ENCODE measurements around the gene TRPV4. TPM values are rescaled to one million over a fixed set of nuclear protein-coding genes. Genes with fewer than 3 reads are reported as not detected.
A peak's percentile ranks its signal among the peaks of the same experiment; 100 is the strongest.

Gene TRPV4
- total RNA-seq, 4 donors from 2014 or later = 0.34 to 0.55 TPM; not detected in 2

DNA sequence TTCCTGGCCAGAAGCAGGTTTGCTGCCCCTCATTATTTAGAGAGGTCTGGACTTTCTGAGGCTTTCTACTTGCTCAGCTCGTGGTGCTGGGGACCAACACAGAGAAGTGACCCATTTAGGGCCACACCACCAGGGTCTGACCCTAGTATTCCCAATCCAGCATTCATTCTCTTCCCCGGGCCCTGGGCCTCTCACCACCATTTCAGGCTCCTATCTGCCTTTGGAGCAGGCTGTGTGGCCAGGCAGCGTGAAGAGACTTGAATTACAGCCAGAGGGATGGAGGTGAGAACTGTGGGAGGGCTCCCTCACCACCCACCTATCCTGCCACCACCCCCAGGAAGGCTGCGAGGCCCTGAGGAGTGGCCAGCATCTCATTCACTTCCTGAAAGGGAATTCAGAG is 95.0 kb downstream of the TRPV4 start:
- TF ChIP-seq CTCF (IDR thresholded peaks at IDR 0.05) (no peak), POLR2A (IDR thresholded peaks at IDR 0.05) (no peak)
- Histone ChIP-seq H3K9me3 (no peaks in the 10 kb centered on the region), H3K27me3 (no peaks in the 10 kb centered on the region), H3K36me3 (no peaks in the 10 kb centered on the region), H3K4me1 (no peaks in the 10 kb centered on the region), H3K4me3 (no peak overlapping the region), H3K27ac (no peak overlapping the region)
- intact Hi-C loops (cut with DNase I; ENCODE audit: low total_unique reads) = no loop called here
- peak in 1 of 2 donors; percentile 5 for DNase-seq

- H3K4me1 ChIP-seq = no peaks in the 10 kb centered on the region
- intact Hi-C loops (cut with DNase I; ENCODE audit: low total_unique reads) = no loop called here
- H3K36me3 ChIP-seq = no peaks in the 10 kb centered on the region
- H3K27me3 ChIP-seq = no peaks in the 10 kb centered on the region
- DNase-seq = no peak
- no peak overlapping the region for H3K27ac ChIP-seq
- H3K9me3 ChIP-seq = no peaks in the 10 kb centered on the region
- H3K4me3 ChIP-seq = no peak overlapping the region
- TF ChIP-seq POLR2A (IDR thresholded peaks at IDR 0.05) (no peak), CTCF (IDR thresholded peaks at IDR 0.05) (no peak)
Measured at GRCh38 chr12:109737631-109738030, 95.6 kb downstream of the TRPV4 start.

DNA sequence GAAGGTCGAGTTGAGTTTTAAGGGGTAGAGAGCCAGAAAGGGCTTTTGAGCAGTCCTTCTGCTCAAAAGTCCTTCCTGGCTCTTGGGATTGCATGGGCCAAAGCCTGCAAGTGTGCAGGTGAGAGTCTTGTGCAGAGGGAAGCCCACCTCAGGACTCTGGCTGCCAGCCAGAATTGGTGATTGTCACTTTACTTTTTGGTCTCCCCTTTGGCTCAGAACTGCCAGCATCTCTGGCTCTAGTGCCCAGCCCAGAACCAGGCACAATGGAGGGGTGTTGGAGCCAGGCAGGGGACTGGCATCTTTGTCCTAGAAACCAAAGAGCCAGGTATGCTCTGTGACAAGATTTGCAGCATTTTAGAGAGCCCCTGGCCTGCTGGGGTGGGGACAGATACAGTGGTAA is 96.1 kb downstream of the TRPV4 start:
- Histone ChIP-seq H3K36me3 (no peaks in the 10 kb centered on the region), H3K4me3 (no peak overlapping the region), H3K27me3 (no peaks in the 10 kb centered on the region), H3K9me3 (no peaks in the 10 kb centered on the region), H3K4me1 (no peaks in the 10 kb centered on the region), H3K27ac (no peak overlapping the region)
- TF ChIP-seq POLR2A (IDR thresholded peaks at IDR 0.05) (no peak), CTCF (IDR thresholded peaks at IDR 0.05) (no peak)
- DNase-seq = peak in 1 of 2 donors; percentile 8
- intact Hi-C loops (cut with DNase I; ENCODE audit: low total_unique reads) = no loop called here

- Histone ChIP-seq H3K27me3 (no peaks in the 10 kb centered on the region), H3K27ac (no peak overlapping the region), H3K9me3 (no peaks in the 10 kb centered on the region), H3K4me1 (no peaks in the 10 kb centered on the region), H3K36me3 (no peaks in the 10 kb centered on the region), H3K4me3 (no peak overlapping the region)
- intact Hi-C loops (cut with DNase I; ENCODE audit: low total_unique reads) = no loop called here
- TF ChIP-seq POLR2A (IDR thresholded peaks at IDR 0.05) (no peak), CTCF (IDR thresholded peaks at IDR 0.05) (no peak)
- DNase-seq = peak in 1 of 2 donors; percentile 5
Measured at GRCh38 chr12:109736552-109737108, 96.6 kb downstream of the TRPV4 start.

- DNase-seq = peak in 1 of 2 donors; percentile 6
- Histone ChIP-seq H3K9me3 (no peaks in the 10 kb centered on the region), H3K4me1 (no peaks in the 10 kb centered on the region), H3K27ac (no peak overlapping the region), H3K4me3 (no peak overlapping the region), H3K27me3 (no peaks in the 10 kb centered on the region), H3K36me3 (no peaks in the 10 kb centered on the region)
- intact Hi-C loops (cut with DNase I; ENCODE audit: low total_unique reads) = no loop called here
- TF ChIP-seq POLR2A (IDR thresholded peaks at IDR 0.05) (no peak), CTCF (IDR thresholded peaks at IDR 0.05) (no peak)
Measured at GRCh38 chr12:109735825-109736551, 97.2 kb downstream of the TRPV4 start.

Data from uterus (tissue), 4 donors.